Thymus (tissue), 11 donors: ENCODE measurements around the gene RGS9. TPM values are rescaled to one million over a fixed set of nuclear protein-coding genes. Genes with fewer than 3 reads are reported as not detected.

Experiments
- DNase-seq, 9 donors: peaks; one replicate each; pipeline ENCODE4 v3.0.0-alpha.2; 2013; ENCODE audit warnings: low spot score in 9 of 9, low read depth in 6 of 9, missing footprints in 1 of 9
- H3K27ac ChIP-seq, 2 donors: one replicate each; pipeline ENCODE4 v1.5.1; 2013; ENCODE audit warnings: control low read depth in 1 of 2, low read depth in 1 of 2, low read length in 1 of 2, mild to moderate bottlenecking in 1 of 2, moderate library complexity in 1 of 2
- H3K27me3 ChIP-seq, 2 donors: one replicate each; pipeline ENCODE4 v1.5.1; 2013; ENCODE audit warnings: low read length in 1 of 2; ENCODE audit not compliant: control insufficient read depth in 2 of 2, insufficient read depth in 1 of 2
- H3K36me3 ChIP-seq, 2 donors: one replicate each; pipeline ENCODE4 v1.5.1; 2013; ENCODE audit warnings: low read length in 1 of 2, mild to moderate bottlenecking in 1 of 2, moderate library complexity in 1 of 2; ENCODE audit not compliant: control insufficient read depth in 2 of 2, insufficient read depth in 2 of 2
- H3K4me1 ChIP-seq, 2 donors: one replicate each; pipeline ENCODE4 v1.5.1; 2013; ENCODE audit warnings: low read length in 2 of 2; ENCODE audit not compliant: control insufficient read depth in 2 of 2, insufficient read depth in 2 of 2
- H3K4me3 ChIP-seq, 2 donors: one replicate each; pipeline ENCODE4 v1.5.1; 2013; ENCODE audit warnings: low read length in 2 of 2, control low read depth in 1 of 2, mild to moderate bottlenecking in 1 of 2
- H3K9me3 ChIP-seq, 2 donors: one replicate each; pipeline ENCODE4 v1.5.1; 2013; ENCODE audit warnings: low read length in 1 of 2, mild to moderate bottlenecking in 1 of 2; ENCODE audit not compliant: control insufficient read depth in 2 of 2, insufficient read depth in 1 of 2
- WGBS: extraction: QIAGEN DNeasy Blood & Tissue Kit; methylation state at CpG from one replicate; pipeline ENCODE4 v1.1.7; 2013; 5-methylcytosine and 5-hydroxymethylcytosine counted together
- polyA plus RNA-seq: library from polyadenylated mRNA; stranded (reverse); fragments of 200-250 nt; gene quantifications from one replicate; pipeline ENCODE4 v1.2.3, GENCODE V29; 2013
- total RNA-seq: library from RNA; stranded (reverse); fragments of 120-200 nt; gene quantifications from one replicate; pipeline ENCODE4 v1.2.4, GENCODE V29; 2013
- donor health status: healthy.

The RGS9 gene
- total and polyA plus RNA-seq, 2 donors, result 1.9 to 2.6 TPM

GRCh38 chr17:65193305-65193704 is 56.1 kb downstream of the RGS9 start:
- 96% methylated on average over 5 of the region's 5 CpGs for WGBS
- no peaks in the 10 kb centered on the region for H3K36me3 ChIP-seq
- DNase-seq, result no peak

DNA sequence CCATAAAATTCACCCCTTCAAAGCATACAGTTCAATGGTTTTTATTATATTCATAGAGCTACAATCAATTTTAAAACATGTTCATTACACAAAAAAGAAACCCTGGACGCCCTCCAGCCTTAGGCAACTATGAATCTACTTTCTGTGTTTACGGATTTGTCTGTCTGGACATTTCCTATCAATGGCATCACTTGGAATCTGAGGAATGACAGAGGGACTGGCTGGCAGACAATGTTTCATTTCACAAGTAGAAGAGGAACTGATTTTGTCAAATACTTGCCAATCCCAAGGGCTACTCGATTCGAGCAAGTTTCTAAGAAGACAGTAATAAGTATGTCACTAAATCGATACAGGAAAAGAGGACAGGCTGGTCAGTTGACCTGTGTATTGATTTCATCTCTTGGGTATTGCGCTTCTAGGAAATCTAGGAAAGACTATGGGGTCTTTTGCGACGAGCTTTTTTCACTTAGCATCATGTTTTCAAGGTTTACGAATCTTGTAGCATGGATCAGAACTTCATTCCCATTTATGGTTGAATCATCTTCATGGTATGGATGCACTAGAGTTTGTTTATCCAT is 56.6 kb downstream of the RGS9 start:
- H3K4me1 ChIP-seq, result peaks cover 0 to 12% of the 10 kb centered on the region in 2 donors
- DNase-seq, result no peak
- H3K9me3 ChIP-seq, result no peaks in the 10 kb centered on the region
- no peaks in the 10 kb centered on the region for H3K36me3 ChIP-seq
- H3K27ac ChIP-seq, result no peak overlapping the region
- H3K27me3 ChIP-seq, result no peaks in the 10 kb centered on the region
- 97% methylated on average over 9 of the region's 9 CpGs for WGBS
- no peak overlapping the region for H3K4me3 ChIP-seq

More at GRCh38 chr17:65193305-65193704, 56.1 kb downstream of the RGS9 start:
- no peaks in the 10 kb centered on the region for H3K9me3 ChIP-seq
- no peaks in the 10 kb centered on the region for H3K27me3 ChIP-seq
- no peak overlapping the region for H3K4me3 ChIP-seq
- peaks cover 0 to 9% of the 10 kb centered on the region in 2 donors for H3K4me1 ChIP-seq
- no peak overlapping the region for H3K27ac ChIP-seq

DNA sequence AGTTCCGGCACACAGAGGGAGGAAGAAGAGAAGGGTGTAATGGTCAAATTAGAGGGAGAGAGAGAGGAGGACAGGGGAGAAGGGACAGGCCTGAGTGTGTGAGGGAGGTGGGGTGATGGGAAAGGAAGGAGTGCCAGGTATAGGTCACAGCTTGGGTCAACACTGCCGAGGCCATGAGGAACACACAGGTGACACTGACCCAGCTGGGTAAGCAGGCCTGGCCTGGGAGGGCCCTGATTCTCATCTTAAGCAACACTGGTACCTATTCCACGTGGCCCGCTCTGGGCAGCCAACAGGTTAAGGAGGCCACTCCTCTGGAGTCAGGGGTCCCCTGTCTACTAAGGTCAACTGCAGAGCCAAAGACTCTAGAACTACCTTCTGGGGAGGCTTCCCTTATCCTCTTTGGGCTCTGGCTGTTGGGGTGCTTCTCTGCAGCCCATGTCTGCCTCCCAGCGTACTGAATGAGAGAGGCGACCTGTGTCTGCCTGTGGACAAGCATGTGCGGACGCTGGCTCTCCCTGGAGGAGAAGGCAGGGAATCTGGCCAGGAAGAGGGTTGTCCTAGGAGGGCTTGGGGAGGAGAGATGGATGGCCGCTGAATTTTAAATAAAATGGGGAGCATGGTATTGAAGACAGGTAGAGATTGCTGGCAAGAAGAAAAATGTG is 57.6 kb downstream of the RGS9 start:
- Histone ChIP-seq H3K4me3 (no peak overlapping the region), H3K27me3 (no peaks in the 10 kb centered on the region), H3K9me3 (no peaks in the 10 kb centered on the region), H3K27ac (no peak overlapping the region), H3K36me3 (no peaks in the 10 kb centered on the region), H3K4me1 (peaks cover 0 to 12% of the 10 kb centered on the region in 2 donors)
- DNase-seq, result no peak
- 96% methylated on average over 9 of the region's 9 CpGs for WGBS

- 92% methylated on average over 7 of the region's 7 CpGs for WGBS
- H3K9me3 ChIP-seq, result no peaks in the 10 kb centered on the region
Observed at GRCh38 chr17:65195716-65196115, 58.5 kb downstream of the RGS9 start.

DNA sequence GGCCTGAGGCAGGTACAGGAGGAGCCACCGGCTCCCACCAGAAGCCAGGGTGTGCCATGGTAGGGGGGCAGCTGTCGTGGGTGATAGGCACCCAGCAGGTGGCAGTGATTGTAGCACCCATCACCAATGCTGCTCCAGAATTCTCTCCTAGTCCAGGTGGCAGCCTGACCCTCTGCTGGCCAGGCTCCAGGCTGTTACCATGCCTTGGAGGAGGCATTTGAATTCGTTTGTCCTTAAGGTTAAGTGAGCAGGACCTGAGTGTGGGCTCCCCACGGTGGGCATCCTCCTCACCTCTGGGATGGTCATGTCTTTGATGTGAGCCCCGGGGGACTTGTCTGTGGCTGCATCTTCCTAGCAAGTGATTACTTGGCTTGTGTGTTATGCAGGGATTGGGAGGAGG is 59.4 kb downstream of the RGS9 start:
- no peaks in the 10 kb centered on the region for H3K36me3 ChIP-seq
- WGBS, result 91% methylated on average over 5 of the region's 5 CpGs
- H3K4me1 ChIP-seq, result peaks cover 0 to 12% of the 10 kb centered on the region in 2 donors
- H3K27me3 ChIP-seq, result no peaks in the 10 kb centered on the region
- H3K27ac ChIP-seq, result no peak overlapping the region
- H3K4me3 ChIP-seq, result no peak overlapping the region
- no peaks in the 10 kb centered on the region for H3K9me3 ChIP-seq
- DNase-seq, result no peak

More at GRCh38 chr17:65195716-65196115, 58.5 kb downstream of the RGS9 start:
- DNase-seq, result no peak
- Histone ChIP-seq H3K27me3 (no peaks in the 10 kb centered on the region), H3K27ac (no peak overlapping the region), H3K4me1 (peaks cover 0 to 12% of the 10 kb centered on the region in 2 donors), H3K4me3 (no peak overlapping the region), H3K36me3 (no peaks in the 10 kb centered on the region)

GRCh38 chr17:65197201-65197600 is 60.0 kb downstream of the RGS9 start:
- H3K36me3 ChIP-seq, result no peaks in the 10 kb centered on the region
- H3K27ac ChIP-seq, result no peak overlapping the region
- peak in 1 of 9 donors; percentile 17 for DNase-seq
- peaks cover 0 to 12% of the 10 kb centered on the region in 2 donors for H3K4me1 ChIP-seq
- H3K27me3 ChIP-seq, result no peaks in the 10 kb centered on the region
- no peaks in the 10 kb centered on the region for H3K9me3 ChIP-seq
- no peak overlapping the region for H3K4me3 ChIP-seq
- 68% methylated on average over 5 of the region's 5 CpGs for WGBS

- H3K36me3 ChIP-seq, result no peaks in the 10 kb centered on the region
- H3K4me3 ChIP-seq, result no peak overlapping the region
- peak in 8 of 9 donors; percentile 31 to 74 (median 51) for DNase-seq
- peaks cover 0 to 12% of the 10 kb centered on the region in 2 donors for H3K4me1 ChIP-seq
- H3K27me3 ChIP-seq, result no peaks in the 10 kb centered on the region
- 35% methylated on average over 7 of the region's 7 CpGs for WGBS
- no peak overlapping the region for H3K27ac ChIP-seq
- no peaks in the 10 kb centered on the region for H3K9me3 ChIP-seq
Observed at GRCh38 chr17:65198653-65199382, 61.6 kb downstream of the RGS9 start.

- Histone ChIP-seq H3K36me3 (no peaks in the 10 kb centered on the region), H3K4me3 (no peak overlapping the region), H3K4me1 (peaks cover 0 to 12% of the 10 kb centered on the region in 2 donors), H3K9me3 (no peaks in the 10 kb centered on the region), H3K27ac (no peak overlapping the region), H3K27me3 (no peaks in the 10 kb centered on the region)
- WGBS, result 92% methylated on average over 10 of the region's 10 CpGs
- DNase-seq, result no peak
Observed at GRCh38 chr17:65201331-65201730, 64.2 kb downstream of the RGS9 start.
